ENCODE data around the gene COL5A1.

DNA sequence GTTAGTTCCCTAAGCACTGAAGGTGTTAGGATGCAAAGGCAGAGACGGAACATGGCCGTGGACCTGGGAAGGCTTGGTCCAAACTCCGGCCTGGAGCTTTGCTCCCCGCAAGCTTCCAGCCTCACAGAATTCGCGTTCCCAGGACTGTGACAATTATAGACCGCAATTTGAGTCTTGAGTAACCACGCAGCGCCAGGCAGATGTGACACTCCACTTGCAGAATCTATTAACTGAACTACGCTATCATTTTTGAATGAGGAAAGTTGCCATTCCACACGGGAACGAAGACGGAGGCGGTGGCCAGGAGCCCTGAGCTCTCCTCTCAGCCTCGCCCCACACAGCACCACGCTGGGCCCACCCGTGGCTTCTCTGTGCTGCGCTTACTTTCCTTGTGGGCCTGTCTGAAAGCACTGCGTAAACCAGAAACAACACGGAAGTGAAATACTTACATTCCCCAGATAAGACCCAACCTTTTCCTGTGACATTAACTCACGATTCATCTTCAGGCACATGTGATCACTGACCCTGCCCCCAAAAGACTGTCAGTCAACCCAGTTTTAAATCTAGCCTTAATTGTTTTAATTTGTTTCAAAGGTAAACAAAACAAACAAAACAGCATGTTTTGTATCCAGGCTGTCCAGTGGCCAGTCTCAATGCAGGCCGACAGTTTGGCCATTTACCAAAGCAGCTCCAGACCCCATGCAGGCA, 16.1 kb upstream of the COL5A1 start:
- TF ChIP-seq GATA3 (IDR thresholded peaks at IDR 0.05; ENCODE audit: low read depth, low read length), result no peak
- TF ChIP-seq GATA2 (IDR thresholded peaks at IDR 0.05; ENCODE audit: low read depth, low read length), result no peak

All from SH-SY5Y (cell line).